Measurements from ENCODE around the gene WBP2NL.

Gene WBP2NL

DNA sequence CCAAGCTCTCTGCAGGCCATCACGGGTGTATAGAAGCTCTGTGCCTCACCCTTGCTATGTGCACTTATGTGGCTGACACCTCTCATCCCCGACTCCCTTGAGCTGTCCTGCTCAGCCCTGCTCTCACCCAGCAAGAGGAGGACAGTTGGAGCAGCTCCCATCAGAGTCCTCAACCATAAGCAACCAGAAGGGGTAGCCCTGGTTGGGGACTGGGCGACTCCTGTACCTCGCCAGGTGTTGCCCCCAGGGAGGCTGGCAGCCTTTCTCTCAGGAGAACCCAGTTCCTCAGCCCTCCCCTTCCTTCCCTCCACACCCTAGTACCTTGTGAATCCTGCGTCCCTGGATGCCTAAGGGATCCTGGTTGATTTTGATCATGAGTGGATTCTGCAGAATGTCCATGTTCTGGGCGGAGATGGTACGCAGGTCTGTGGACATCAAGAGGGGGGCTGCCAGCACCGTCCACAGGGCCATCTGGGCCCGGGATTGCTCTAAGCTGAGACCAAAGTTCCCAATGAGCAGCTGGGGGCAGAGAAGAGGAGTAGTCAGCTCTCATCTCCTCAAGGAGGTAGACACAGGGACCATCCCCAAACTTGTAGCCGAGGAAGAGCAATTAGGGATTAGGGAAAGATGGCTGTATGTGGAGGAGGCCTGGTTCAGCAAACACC lies 64.0 kb downstream of the WBP2NL start:
- no peaks in the 10 kb centered on the region for H3K27me3 ChIP-seq (replicated peaks; ENCODE audit: insufficient read depth, low read length)
- H3K36me3 ChIP-seq (replicated peaks; ENCODE audit: insufficient read depth, low read length): no peaks in the 10 kb centered on the region
- H3K9ac ChIP-seq (ENCODE audit: low read length): no peak overlapping the region
- H3K9me3 ChIP-seq (replicated peaks; ENCODE audit: insufficient read depth, low read length): no peaks in the 10 kb centered on the region
- no peak overlapping the region for H3K27ac ChIP-seq (ENCODE audit: low read length)
- H3F3A ChIP-seq (ENCODE audit: insufficient read depth, low read length): no peaks in the 10 kb centered on the region
- no peak overlapping the region for H2AFZ ChIP-seq (ENCODE audit: low read length)
- H4K20me1 ChIP-seq (ENCODE audit: insufficient read depth, low read length): no peaks in the 10 kb centered on the region
- H3K4me1 ChIP-seq (ENCODE audit: low read length): no peaks in the 10 kb centered on the region
- H3K4me2 ChIP-seq (ENCODE audit: low read depth, low read length): no peak overlapping the region
- DNase-seq: no peak
- TF ChIP-seq EZH2 (optimal IDR thresholded peaks at IDR 0.05; ENCODE audit: low read depth, low read length): no peak
- no peak for TF ChIP-seq EZH2phosphoT487 (IDR thresholded peaks at IDR 0.05; ENCODE audit: low read length)
- TF ChIP-seq, protein P1, sequence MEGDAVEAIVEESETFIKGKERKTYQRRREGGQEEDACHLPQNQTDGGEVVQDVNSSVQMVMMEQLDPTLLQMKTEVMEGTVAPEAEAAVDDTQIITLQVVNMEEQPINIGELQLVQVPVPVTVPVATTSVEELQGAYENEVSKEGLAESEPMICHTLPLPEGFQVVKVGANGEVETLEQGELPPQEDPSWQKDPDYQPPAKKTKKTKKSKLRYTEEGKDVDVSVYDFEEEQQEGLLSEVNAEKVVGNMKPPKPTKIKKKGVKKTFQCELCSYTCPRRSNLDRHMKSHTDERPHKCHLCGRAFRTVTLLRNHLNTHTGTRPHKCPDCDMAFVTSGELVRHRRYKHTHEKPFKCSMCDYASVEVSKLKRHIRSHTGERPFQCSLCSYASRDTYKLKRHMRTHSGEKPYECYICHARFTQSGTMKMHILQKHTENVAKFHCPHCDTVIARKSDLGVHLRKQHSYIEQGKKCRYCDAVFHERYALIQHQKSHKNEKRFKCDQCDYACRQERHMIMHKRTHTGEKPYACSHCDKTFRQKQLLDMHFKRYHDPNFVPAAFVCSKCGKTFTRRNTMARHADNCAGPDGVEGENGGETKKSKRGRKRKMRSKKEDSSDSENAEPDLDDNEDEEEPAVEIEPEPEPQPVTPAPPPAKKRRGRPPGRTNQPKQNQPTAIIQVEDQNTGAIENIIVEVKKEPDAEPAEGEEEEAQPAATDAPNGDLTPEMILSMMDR (IDR thresholded peaks at IDR 0.05; ENCODE audit: low read length): no peak
- no peaks in the 10 kb centered on the region for H3K9me2 ChIP-seq (replicated peaks; ENCODE audit: insufficient read depth, low read length)
- H3K79me2 ChIP-seq (ENCODE audit: low read length): no peaks in the 10 kb centered on the region
- H3K4me3 ChIP-seq (ENCODE audit: low read length): no peak overlapping the region

DNA sequence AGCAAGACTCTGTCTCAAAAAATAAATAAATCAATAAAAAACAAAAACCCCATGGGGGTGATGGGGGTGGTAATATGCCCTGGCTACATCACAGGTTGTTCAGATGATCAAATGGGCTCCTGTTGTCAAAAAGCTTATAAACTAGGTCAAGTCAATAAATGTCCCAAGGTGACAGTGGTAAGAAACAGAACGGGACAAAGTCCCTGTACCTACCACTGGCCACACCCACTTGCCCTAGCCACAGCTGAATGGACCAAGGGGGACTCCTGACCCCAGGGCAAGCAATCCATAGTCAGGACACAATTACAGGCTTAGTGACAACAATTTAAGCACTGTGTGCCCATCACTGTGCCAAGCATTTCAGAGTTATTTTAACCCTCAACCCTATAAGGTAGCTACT lies 66.0 kb downstream of the WBP2NL start:
- Histone ChIP-seq H3K9me2 (replicated peaks; ENCODE audit: insufficient read depth, low read length) (no peaks in the 10 kb centered on the region), H2AFZ (ENCODE audit: low read length) (no peak overlapping the region), H3K4me1 (ENCODE audit: low read length) (0 out of 2 replicates have a peak, but pooled peaks cover under 1% of the 10 kb centered on the region), H3K9ac (ENCODE audit: low read length) (no peak overlapping the region), H3K9me3 (replicated peaks; ENCODE audit: insufficient read depth, low read length) (no peaks in the 10 kb centered on the region), H3K27me3 (replicated peaks; ENCODE audit: insufficient read depth, low read length) (no peaks in the 10 kb centered on the region), H3K36me3 (replicated peaks; ENCODE audit: insufficient read depth, low read length) (no peaks in the 10 kb centered on the region), H3K4me2 (ENCODE audit: low read depth, low read length) (no peak overlapping the region), H3K27ac (ENCODE audit: low read length) (no peak overlapping the region), H3K79me2 (ENCODE audit: low read length) (no peaks in the 10 kb centered on the region), H4K20me1 (ENCODE audit: insufficient read depth, low read length) (no peaks in the 10 kb centered on the region), H3F3A (ENCODE audit: insufficient read depth, low read length) (no peaks in the 10 kb centered on the region), H3K4me3 (ENCODE audit: low read length) (no peak overlapping the region)
- DNase-seq: no peak
- TF ChIP-seq, protein P1 (IDR thresholded peaks at IDR 0.05; ENCODE audit: low read length): no peak
- no peak for TF ChIP-seq EZH2 (optimal IDR thresholded peaks at IDR 0.05; ENCODE audit: low read depth, low read length)
- no peak for TF ChIP-seq EZH2phosphoT487 (IDR thresholded peaks at IDR 0.05; ENCODE audit: low read length)

DNA sequence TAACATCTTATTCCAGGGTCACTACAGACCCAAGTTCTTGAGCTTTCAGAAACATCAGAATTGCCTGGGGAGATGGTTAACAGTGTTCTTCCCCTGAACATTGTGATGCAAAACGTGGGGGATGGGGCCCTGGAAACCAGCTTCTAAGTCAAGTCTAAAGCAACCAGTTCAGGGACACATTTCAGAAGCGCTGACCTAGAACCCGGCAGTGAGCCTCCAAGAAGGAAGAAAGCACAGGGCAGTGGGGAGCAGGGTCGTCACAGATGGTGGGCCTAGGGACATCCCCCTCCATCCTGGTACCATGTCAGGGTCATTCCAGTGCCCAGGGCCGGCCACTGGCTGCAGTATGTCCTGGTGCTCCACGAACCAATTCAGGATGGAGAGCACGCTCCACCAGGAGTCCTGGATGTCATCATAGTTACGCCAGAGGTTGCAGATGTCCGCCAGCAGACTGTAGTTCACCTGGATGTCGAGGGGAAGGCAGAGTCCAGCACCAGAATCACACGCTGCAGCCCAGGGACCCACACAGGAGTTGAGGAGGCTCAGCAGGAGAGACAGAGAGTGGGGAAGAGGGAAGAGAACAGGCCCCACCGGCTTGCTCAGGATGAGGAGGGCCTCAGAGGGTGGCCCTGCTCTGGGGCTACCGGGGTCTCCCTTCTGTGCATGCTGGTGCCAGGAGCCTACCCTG lies 67.0 kb downstream of the WBP2NL start:
- Histone ChIP-seq H3K4me3 (ENCODE audit: low read length) (no peak overlapping the region), H3F3A (ENCODE audit: insufficient read depth, low read length) (peaks cover 9% of the 10 kb centered on the region; the same call in 1 of the 2 replicates), H4K20me1 (ENCODE audit: insufficient read depth, low read length) (no peaks in the 10 kb centered on the region), H3K9ac (ENCODE audit: low read length) (no peak overlapping the region), H3K4me2 (ENCODE audit: low read depth, low read length) (no peak overlapping the region), H3K4me1 (ENCODE audit: low read length) (0 out of 2 replicates have a peak, but pooled peaks cover 6% of the 10 kb centered on the region), H3K27ac (ENCODE audit: low read length) (no peak overlapping the region), H3K9me2 (replicated peaks; ENCODE audit: insufficient read depth, low read length) (no peaks in the 10 kb centered on the region), H2AFZ (ENCODE audit: low read length) (no peak overlapping the region), H3K79me2 (ENCODE audit: low read length) (no peaks in the 10 kb centered on the region), H3K27me3 (replicated peaks; ENCODE audit: insufficient read depth, low read length) (no peaks in the 10 kb centered on the region), H3K36me3 (replicated peaks; ENCODE audit: insufficient read depth, low read length) (no peaks in the 10 kb centered on the region), H3K9me3 (replicated peaks; ENCODE audit: insufficient read depth, low read length) (no peaks in the 10 kb centered on the region)
- TF ChIP-seq EZH2phosphoT487 (IDR thresholded peaks at IDR 0.05; ENCODE audit: low read length) (no peak), EZH2 (optimal IDR thresholded peaks at IDR 0.05; ENCODE audit: low read depth, low read length) (no peak)
- TF ChIP-seq, protein P1 (IDR thresholded peaks at IDR 0.05; ENCODE audit: low read length): no peak
- no peak for DNase-seq
